Smooth muscle cell of the brain vasculature (primary cell): ENCODE measurements around the gene CCDC187.

Source experiments
- DNase-seq: peaks from one replicate; pipeline ENCODE4 v3.0.0-alpha.2; 2012; ENCODE audit warnings: low read depth, low spot score

Gene CCDC187

GRCh38 chr9:136253246-136254130, 50.4 kb downstream of the CCDC187 start:
- no peak for DNase-seq

- DNase-seq = no peak
These were observed 51.0 kb downstream of the CCDC187 start for GRCh38 chr9:136252846-136253245.

GRCh38 chr9:136252281-136252680, 51.6 kb downstream of the CCDC187 start:
- no peak for DNase-seq

- no peak for DNase-seq
These were observed 52.4 kb downstream of the CCDC187 start for GRCh38 chr9:136251264-136252115.

GRCh38 chr9:136250676-136251075, 53.2 kb downstream of the CCDC187 start:
- no peak for DNase-seq

- no peak for DNase-seq
These were observed 53.9 kb downstream of the CCDC187 start for GRCh38 chr9:136249877-136250559.

- DNase-seq = no peak
These were observed 54.7 kb downstream of the CCDC187 start for GRCh38 chr9:136248951-136249876.

GRCh38 chr9:136247947-136248637, 55.8 kb downstream of the CCDC187 start:
- DNase-seq = no peak

- no peak for DNase-seq
These were observed 56.4 kb downstream of the CCDC187 start for GRCh38 chr9:136247551-136247916.

GRCh38 chr9:136246849-136247550, 56.9 kb downstream of the CCDC187 start:
- DNase-seq = no peak

- no peak for DNase-seq
These were observed 58.4 kb downstream of the CCDC187 start, which contains the start of gene QSOX2 for GRCh38 chr9:136245219-136246150. QSOX2 (minus strand) TSS chr9:136245812; CDS start chr9:136245803, 9 bp downstream.

GRCh38 chr9:136244969-136245218, 59.0 kb downstream of the CCDC187 start:
- no peak for DNase-seq

- no peak for DNase-seq
These were observed 59.5 kb downstream of the CCDC187 start for GRCh38 chr9:136244122-136244968.

- no peak for DNase-seq
These were observed 60.3 kb downstream of the CCDC187 start for GRCh38 chr9:136243631-136244030.

GRCh38 chr9:136242918-136243525, 60.9 kb downstream of the CCDC187 start:
- DNase-seq = no peak

- no peak for DNase-seq
These were observed 61.6 kb downstream of the CCDC187 start for GRCh38 chr9:136242248-136242647.

GRCh38 chr9:136241542-136241941, 62.4 kb downstream of the CCDC187 start:
- DNase-seq = no peak
